Measurements from ENCODE around the gene CEP83.

Gene CEP83

DNA sequence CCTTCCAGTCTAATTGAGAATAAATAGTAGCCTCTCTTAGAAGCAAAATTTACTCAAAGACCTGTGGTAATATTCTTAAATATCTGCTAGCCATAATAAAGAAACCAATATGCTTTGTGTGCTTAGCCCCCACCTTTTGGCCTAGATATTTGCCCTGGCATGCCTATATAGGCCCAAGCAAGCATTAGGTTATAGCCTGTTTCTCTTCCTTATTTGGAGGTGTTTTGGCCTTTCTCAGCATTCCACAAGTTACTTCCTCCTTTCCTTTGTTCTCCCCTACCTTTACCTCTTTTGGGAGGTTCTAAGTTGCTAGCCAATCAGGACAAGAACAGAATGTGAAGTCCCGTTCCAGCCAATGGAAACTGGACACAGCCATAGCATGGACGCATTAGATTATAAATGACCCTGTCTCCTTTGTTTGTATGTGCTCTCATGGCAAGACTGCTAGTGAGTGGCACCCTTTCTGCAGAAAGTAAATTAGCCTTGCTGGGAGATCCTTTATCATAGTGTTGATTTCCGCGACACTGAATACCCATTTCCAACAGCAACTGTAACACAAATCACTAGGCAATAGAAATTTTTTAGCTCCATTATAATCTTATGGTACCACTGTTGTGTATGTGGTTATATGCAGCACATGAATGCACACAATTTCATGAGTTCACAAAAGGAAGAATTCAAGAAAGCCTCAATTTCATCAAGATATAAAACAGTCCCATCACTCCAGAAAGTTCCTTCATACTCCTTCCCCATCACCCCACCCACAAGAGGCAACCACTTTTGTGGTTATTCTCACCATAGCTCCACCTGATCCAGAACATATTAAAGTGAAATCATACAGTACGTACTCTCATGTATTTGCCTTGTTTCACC, 37.6 kb downstream of the CEP83 start:
- TF ChIP-seq, protein P1, sequence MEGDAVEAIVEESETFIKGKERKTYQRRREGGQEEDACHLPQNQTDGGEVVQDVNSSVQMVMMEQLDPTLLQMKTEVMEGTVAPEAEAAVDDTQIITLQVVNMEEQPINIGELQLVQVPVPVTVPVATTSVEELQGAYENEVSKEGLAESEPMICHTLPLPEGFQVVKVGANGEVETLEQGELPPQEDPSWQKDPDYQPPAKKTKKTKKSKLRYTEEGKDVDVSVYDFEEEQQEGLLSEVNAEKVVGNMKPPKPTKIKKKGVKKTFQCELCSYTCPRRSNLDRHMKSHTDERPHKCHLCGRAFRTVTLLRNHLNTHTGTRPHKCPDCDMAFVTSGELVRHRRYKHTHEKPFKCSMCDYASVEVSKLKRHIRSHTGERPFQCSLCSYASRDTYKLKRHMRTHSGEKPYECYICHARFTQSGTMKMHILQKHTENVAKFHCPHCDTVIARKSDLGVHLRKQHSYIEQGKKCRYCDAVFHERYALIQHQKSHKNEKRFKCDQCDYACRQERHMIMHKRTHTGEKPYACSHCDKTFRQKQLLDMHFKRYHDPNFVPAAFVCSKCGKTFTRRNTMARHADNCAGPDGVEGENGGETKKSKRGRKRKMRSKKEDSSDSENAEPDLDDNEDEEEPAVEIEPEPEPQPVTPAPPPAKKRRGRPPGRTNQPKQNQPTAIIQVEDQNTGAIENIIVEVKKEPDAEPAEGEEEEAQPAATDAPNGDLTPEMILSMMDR (IDR thresholded peaks at IDR 0.05; ENCODE audit: borderline replicate concordance, insufficient read depth, low read depth, low read length): no peak
- no peak overlapping the region for H3K4me3 ChIP-seq (ENCODE audit: low read depth, low read length)

DNA sequence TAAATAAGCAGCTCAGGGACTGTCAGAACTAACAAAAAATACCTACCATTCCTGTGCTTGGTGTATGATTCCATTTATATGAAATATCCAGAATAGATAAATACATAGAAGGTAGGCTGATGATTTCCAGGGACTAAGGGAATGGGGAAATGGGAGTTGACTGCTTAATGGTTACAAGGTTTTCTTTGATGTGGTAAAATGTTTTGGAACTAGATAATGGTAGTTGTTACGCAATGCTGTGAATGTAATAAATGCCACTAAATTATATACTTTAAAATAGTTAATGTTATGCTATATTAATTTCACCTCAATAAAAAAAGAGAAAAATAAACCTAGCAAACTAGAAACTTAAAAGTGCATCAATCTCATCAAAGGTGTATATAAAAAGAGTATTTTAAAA, 41.1 kb downstream of the CEP83 start:
- TF ChIP-seq, protein P1 (IDR thresholded peaks at IDR 0.05; ENCODE audit: borderline replicate concordance, insufficient read depth, low read depth, low read length): no peak
- no peak overlapping the region for H3K4me3 ChIP-seq (ENCODE audit: low read depth, low read length)

DNA sequence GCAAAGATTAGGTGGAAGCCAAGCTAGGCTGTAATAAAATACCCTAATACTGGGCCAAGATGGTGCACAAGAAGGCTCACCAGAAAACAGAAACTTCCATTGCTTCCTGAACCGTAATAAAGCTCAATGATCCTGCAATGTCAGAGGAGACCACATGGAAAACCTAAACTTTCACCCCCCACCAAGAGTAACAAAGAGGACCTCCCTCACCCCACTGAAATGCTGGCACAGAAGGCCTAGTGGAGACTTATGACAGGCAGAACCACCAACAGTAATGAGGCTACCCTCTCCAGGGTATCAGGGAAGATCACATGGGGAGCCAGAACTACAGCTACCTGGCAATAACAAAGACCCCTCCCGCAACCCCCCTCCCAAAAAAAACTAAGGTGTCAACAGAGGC, 43.1 kb downstream of the CEP83 start:
- TF ChIP-seq, protein P1 (IDR thresholded peaks at IDR 0.05; ENCODE audit: borderline replicate concordance, insufficient read depth, low read depth, low read length): no peak

DNA sequence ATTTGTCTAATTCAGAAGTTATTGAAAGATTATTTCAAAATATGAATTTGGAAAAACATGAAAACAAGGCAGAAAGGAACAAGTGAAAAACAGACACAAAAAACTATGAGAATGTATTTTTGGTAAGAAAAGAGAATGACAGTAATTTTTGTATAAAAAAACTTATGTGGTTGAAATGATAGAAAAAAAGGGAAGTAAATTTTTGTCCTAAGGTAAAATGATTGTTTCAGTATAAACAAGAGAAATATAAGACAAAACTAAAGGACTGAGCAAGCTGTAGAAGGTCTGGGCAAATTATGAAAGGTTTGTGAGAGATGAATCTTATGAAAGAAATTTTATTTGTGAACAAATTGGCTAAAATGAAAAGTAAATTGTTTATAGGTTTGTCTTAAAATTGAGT, 44.6 kb downstream of the CEP83 start:
- no peak overlapping the region for H3K4me3 ChIP-seq (ENCODE audit: low read depth, low read length)
- TF ChIP-seq, protein P1 (IDR thresholded peaks at IDR 0.05; ENCODE audit: borderline replicate concordance, insufficient read depth, low read depth, low read length): no peak

More for the DNA sequence above, 43.1 kb downstream of the CEP83 start:
- H3K4me3 ChIP-seq (ENCODE audit: low read depth, low read length): no peak overlapping the region

DNA sequence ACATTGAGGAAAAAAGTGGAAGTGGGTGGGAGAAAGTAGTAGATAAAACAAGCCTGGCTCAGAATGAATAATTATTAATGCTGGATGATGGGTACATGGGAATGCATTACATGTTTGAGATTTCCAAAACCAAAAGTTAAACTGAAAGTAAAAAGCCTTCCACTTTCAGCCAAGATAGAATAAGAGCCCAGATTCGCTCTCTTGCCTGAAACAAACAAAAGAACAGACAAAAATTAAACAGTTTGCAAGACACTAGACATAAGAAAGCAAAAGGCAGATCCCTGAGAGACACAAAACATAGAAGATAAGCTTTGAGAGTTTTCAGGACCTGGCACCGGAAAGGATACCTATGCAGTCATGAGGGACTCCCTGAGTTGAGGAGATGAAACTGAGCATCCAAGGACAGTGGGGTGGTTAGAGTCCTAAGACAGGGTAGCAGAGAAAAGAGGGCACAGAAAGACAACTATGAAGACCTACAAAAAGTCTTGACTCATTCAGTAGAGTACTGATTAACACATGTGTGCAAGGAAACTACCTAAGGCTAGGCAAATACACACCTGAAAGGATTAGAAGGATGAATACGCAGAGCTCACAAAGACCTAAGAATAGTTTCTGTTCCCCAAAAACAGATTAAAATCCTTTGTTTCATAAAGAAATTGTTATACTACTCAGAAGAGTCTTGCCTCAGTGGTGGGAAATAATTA, 54.1 kb downstream of the CEP83 start:
- peak overlapping the region; percentile 26 for H3K4me3 ChIP-seq (ENCODE audit: low read depth, low read length)
- TF ChIP-seq, protein P1 (IDR thresholded peaks at IDR 0.05; ENCODE audit: borderline replicate concordance, insufficient read depth, low read depth, low read length): no peak

DNA sequence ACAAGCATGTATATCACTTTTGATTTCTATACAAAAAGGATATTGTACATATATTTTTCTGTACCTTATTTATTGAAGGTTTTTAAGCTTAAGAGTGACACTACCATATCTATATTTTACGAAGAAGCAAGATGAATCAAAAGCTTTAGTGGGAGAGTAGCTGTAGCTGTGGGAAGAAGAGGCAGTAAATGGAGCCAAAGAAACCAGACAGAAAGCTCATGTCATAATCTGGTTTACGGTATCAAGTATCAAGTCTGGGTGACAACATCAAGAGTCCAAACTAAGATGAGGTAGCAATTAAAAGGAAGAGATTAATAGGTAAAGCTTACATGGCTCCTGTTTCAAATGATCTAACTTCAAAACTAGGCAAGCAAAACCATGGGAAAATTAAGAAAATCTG, 54.8 kb downstream of the CEP83 start:
- H3K4me3 ChIP-seq (ENCODE audit: low read depth, low read length): no peak overlapping the region
- TF ChIP-seq, protein P1 (IDR thresholded peaks at IDR 0.05; ENCODE audit: borderline replicate concordance, insufficient read depth, low read depth, low read length): no peak

Measured in GM12875 (cell line).